HG03521 (cell line): Measurements from ENCODE around the gene CANT1.
"Not testable (repeated sequence)": the region's sequence is repeated elsewhere in the genome, so short reads cannot be mapped to it uniquely, and the experiment has no call there.

ENCODE experiments used
- ATAC-seq: cut with Tn5 transposase; IDR thresholded peaks from one replicate; pipeline ENCODE4 v1.9.1; 2021; ENCODE audit warnings: mild to moderate bottlenecking, moderate library complexity; ENCODE audit not compliant: unreplicated experiment

Gene CANT1

DNA sequence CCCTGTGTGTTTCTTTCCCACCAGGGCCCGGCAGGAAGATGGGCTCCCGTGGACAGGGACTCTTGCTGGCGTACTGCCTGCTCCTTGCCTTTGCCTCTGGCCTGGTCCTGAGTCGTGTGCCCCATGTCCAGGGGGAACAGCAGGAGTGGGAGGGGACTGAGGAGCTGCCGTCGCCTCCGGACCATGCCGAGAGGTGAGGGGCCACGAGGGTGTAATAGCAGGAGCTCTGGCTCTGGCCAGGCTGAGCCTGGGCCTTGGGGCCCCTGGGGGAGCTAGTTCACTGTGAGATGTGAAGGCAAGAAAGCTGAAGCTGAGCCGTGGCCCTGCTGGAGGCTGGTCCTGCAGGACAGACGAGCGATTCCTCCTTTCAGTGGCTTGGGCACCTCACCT is 34.4 kb upstream of the CANT1 start:
- no peak for ATAC-seq

GRCh38 chr17:79043191-79043930 is 33.8 kb upstream of the CANT1 start:
- ATAC-seq = no peak

DNA sequence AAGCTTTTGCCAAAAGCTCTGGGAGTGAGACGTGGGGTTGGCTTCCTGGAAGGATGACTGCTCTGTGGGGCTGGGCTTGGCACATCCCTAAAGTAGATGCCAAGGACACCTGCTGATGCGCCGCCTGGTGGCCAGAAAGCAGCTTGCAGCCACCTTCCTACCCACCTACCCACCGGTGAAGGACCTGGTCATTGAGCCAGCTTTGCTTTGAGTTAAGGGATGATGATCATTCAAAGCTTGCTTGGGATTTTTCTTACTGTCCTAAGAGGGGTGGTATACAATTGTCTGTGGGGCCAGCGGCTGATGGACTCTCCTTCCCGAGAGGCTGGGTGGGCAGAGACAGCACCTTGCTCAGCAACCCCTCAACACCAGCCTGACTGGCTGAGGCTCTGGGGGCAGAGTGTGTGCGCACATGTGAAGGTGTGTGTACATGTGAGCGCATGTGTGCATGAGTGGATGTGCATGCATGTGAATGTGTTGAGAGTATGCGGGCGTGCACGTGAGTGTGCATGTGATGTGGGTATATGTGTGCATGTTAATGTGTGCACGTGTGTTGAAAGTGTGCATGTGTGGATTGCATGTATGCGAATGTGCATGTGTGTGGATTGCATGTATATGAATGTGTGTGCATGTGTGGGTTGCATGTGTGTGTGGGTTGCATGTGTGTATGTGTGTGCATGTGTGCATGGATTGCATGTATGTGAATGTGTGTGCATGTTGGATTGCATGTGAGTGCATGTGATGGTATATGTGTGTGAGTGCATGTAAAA is 33.0 kb upstream of the CANT1 start:
- no peak for ATAC-seq

DNA sequence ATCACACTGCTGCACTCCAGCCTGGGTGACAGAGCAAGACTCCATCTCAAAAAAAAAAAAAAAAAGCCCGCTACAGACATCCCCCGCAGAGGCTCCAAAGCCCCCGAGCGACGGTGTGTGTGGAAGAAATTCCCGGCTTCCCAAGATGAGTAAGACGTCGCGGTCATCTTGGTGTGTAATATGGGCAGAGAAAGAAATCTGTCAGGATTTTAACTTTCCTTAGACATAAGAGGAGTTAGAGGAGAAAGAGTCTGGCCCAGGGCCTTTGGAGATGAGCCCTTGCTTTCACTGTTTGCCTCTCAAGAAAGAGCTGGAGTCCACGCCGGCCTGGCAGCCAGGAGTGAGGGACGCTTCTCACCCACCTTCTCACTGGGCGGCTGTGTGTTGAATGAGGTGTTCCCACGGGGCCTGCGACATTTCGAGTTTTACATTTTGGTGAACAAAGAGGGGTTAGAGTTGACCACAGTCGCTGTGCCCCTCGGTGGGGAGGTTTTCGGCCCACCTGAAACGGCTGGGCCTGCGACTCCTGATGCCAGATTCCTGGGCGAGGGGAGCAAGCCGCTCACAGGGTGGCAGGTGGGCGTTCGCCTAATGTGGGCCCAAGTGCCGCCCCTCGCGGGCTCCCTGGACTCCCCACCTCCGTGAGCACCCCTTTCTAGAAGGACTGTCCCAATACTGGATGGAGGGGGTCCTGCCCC is 32.3 kb upstream of the CANT1 start:
- ATAC-seq = no peak

- no peak for ATAC-seq
These were observed 31.5 kb upstream of the CANT1 start for GRCh38 chr17:79041041-79041570.

GRCh38 chr17:79039886-79040285 is 30.3 kb upstream of the CANT1 start:
- ATAC-seq = no peak

GRCh38 chr17:79039171-79039570 is 29.6 kb upstream of the CANT1 start:
- ATAC-seq = no peak

GRCh38 chr17:79038545-79039135 is 29.1 kb upstream of the CANT1 start:
- no peak for ATAC-seq

GRCh38 chr17:79036596-79036995 is 27.0 kb upstream of the CANT1 start:
- ATAC-seq = no peak

DNA sequence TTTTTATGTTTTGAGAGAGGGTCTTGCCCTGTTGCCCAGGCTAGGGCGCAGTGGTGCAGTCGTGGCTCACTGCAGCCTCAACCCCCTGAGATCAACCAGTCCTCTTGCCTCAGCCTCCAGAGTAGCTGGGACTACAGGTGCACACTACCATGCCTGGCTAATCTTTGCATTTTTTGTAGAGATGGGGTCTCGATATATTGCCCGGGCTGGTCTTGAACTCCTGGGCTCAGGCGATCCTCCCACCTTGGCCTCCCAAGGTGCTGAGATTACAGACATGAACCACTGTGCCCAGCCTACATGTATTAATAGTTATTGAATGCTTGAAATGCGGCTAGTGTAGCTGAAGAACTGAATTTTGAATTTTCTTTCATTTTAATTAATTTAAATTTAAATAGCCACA is 26.6 kb upstream of the CANT1 start:
- no peak for ATAC-seq

DNA sequence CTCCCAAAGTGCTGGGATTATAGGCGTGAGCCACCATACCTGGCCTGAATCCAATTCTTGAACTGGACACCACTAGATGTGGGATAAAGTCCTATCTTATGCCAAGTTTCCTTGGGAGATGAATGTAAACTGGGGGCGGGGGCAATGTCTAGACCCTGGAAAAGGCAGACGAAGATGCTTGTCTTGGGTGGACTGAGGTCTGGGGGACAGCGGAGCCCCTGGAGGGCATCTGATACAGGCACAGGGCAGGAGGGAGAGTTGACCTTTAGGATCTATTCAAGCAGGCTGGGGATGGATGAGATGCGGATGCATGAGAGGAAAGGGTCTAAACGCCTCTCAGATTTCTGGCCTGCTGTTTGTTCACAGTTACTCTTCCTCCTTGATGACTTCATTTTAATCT is 26.1 kb upstream of the CANT1 start:
- no peak for ATAC-seq

DNA sequence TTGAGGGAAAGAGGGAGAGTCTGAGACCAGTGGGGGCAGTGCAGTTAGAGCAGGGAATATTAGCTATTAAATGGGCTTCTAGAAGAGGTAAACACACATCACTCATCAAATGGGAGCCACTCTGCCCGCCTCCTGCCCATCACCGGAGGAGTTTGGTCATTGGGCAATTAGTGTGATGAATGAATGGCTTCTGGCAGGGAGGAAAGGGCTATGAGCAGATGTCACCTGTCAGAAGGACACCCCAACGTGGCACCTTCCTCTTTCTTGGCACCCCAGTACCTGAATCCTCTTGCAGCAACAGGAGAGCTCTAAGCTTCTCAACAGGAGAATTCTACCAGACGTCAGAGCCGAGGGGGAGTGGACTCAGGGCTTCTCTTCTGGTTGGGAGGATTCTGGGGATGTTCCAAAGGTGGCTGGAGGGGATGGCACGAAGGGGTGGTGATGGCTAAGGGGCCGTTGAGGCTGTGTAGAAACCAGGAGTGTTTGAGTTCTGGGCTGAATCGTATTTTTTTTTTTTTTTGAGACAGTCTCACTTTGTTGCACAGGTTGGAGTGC is 25.4 kb upstream of the CANT1 start:
- no peak for ATAC-seq

- ATAC-seq = no peak
These were observed 24.4 kb upstream of the CANT1 start for GRCh38 chr17:79033741-79034501.

DNA sequence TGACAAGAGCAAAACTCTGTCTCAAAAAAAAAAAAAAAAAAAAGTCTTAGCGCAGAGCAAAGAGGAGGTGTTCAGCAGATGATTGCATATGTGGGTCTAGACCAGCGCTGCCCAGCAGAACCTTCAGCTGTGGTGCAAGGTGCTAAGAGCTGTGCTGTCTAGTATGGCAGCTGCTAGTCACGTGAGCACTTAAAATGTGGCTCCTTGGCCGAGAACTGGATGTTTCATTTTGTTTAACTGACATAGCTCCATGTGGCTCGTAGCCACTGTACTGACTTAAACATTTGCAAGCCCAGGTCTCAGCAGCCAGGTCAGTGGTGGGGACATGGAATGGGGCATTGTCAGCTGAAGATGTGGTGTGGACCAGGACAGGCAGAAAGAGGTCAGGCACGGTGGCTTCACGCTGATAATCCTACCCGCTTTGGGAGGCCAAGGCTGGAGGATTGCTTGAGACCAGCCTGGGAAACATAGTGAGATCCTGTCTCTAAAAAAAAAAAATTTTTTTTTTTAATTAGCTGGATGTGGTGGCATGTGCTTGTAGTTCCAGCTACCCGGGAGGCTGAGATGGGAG is 23.6 kb upstream of the CANT1 start:
- ATAC-seq = no peak

GRCh38 chr17:79031996-79032875 is 22.7 kb upstream of the CANT1 start:
- no peak for ATAC-seq

DNA sequence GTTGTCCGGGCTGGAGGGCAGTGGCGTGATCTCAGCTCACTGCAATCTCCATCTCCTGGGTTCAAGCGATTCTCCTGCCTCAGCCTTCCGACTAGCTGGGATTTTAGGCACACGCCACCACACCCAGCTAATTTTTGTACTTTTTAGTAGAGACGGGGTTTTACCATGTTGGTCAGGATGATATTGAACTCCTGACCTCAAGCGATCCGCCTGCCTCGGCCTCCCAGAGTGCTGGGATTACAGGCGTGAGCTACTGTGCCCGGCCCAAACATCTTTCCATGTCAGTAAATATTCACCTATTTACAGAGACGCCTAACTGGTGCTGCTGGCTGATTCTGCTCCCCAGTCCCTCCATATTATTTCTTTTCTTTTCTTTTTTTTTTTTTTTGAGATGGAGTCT is 21.1 kb upstream of the CANT1 start:
- ATAC-seq = not testable (repeated sequence)

DNA sequence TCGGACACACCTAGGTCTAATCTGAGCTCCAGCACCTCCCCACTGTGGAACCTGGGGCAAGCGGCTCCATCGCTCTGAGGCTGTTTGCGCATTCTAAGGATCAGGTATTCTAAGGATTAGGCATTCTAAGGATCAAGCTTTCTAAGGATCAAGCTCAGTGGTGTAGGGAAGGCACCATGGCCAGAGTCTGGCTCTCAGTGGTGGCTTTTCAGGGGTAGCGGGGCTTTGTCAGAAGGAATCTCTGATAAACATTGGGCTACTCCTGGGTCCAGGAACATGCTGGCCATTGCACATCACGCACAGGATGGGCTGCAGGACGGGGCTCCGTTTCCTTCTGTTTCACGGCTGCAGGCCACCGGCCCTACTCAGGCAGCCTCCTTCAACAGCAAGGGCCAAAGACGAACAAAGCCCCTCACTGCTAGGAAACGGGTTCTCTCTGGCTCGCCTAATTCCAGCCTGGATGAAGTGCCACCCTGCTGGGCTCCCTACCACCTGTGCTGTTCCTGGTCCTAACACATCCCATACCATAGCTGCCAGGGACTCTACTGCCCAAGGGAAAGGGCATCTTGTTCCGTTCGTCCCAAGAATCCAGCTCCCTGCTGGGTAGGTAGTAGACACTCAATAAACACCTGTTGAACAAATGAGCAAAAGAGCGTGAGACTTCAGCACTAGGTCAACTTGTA is 19.9 kb upstream of the CANT1 start:
- no peak for ATAC-seq
